LNCaP clone FGC (cell line): Measurements from ENCODE around the gene MBNL2.

Source experiments
- DNase-seq: peaks from one replicate; pipeline ENCODE4 v3.0.0-alpha.2; 2011; ENCODE audit warnings: low read depth
- H3K4me3 ChIP-seq: 2 replicates; pipeline ENCODE4 v1.5.1; 2011; ENCODE audit warnings: mild to moderate bottlenecking, low read depth, low read length, control low read depth
- TF ChIP-seq, protein P1 (sequence below): IDR thresholded peaks from 2 replicates; pipeline ENCODE4 v1.5.1; 2012; ENCODE audit warnings: mild to moderate bottlenecking; ENCODE audit not compliant: control insufficient read depth, insufficient read depth; ENCODE audit errors: extremely low read depth

Gene MBNL2

DNA sequence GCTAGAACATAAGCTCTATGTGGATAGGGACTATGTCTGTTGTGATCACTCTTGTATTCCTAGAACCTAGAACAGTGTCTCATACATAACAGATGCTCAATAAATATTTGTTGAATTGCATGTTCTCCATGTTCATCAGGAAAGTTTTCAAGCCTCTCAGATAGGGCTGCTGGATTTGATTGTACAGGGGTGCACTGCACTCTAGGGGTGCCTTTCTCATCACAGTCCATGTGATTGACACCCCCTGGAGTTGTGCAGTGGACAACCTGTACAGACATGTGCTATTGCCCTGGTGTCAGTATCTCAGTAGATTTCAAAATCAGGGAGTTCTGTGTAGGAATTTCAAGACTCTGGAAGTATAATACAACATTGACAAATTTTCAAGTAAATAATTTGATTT, 58.9 kb downstream of the MBNL2 start:
- no peak for DNase-seq
- TF ChIP-seq, protein P1, sequence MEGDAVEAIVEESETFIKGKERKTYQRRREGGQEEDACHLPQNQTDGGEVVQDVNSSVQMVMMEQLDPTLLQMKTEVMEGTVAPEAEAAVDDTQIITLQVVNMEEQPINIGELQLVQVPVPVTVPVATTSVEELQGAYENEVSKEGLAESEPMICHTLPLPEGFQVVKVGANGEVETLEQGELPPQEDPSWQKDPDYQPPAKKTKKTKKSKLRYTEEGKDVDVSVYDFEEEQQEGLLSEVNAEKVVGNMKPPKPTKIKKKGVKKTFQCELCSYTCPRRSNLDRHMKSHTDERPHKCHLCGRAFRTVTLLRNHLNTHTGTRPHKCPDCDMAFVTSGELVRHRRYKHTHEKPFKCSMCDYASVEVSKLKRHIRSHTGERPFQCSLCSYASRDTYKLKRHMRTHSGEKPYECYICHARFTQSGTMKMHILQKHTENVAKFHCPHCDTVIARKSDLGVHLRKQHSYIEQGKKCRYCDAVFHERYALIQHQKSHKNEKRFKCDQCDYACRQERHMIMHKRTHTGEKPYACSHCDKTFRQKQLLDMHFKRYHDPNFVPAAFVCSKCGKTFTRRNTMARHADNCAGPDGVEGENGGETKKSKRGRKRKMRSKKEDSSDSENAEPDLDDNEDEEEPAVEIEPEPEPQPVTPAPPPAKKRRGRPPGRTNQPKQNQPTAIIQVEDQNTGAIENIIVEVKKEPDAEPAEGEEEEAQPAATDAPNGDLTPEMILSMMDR, result no peak
- H3K4me3 ChIP-seq, result no peak overlapping the region

DNA sequence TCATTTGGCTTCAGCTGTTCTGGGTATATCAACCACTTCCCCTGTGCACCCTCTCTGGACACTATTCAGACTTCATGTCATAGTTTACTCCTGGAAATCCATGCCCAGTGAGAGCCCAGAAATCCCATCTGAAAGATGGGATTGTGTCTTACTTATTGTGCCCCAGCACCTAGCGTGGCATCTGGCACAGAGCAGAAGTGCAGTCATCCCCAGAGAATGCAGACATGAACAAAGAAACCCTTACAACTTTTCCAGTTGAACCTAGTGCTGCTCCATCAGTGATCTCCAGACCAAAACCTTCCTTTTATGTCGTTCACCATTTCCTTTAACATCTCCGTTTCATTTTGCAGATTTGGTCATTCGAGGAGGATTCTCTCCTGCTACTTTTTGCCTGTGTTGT, 60.6 kb downstream of the MBNL2 start:
- TF ChIP-seq, protein P1, result no peak
- DNase-seq, result no peak
- H3K4me3 ChIP-seq, result no peak overlapping the region

DNA sequence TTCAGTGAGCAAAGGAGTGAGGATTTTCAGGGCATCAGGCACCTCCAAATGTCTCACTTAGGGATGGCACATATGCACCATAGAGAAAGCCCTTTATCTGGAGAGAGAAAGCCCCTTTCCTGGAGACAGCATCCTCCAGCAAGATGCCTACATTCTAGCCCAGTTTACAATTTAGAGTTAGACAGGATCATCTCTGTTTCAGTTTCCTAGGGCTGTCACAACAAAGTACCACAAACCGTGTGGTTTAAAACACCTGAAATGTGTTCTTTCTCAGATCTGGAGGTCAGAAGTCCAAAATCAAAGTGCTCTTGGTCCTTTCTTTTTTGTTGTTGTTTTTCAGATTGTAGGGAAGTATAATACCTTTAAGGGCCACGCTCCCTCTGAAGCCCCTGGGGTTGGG, 61.8 kb downstream of the MBNL2 start:
- H3K4me3 ChIP-seq, result no peak overlapping the region
- TF ChIP-seq, protein P1, result no peak
- DNase-seq, result no peak

DNA sequence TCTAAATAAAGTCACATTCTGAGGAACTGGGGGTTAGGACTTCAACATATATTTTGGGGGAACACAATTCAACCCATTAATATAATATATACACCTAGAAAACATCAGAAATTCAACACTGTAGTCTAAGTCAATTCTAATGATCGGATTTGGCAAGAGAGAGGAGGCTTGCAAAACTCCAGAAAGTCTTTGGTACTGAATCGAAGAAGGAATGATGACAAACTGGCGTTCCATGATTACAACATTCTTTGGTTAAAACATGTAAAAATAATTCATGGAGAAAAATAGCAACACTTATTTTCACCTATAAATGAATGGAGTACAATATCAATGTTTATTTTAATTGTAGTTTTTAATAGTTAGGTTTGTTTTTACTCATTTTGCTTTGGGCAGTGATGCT, 62.4 kb downstream of the MBNL2 start:
- H3K4me3 ChIP-seq, result no peak overlapping the region
- no peak for DNase-seq
- TF ChIP-seq, protein P1, result no peak

DNA sequence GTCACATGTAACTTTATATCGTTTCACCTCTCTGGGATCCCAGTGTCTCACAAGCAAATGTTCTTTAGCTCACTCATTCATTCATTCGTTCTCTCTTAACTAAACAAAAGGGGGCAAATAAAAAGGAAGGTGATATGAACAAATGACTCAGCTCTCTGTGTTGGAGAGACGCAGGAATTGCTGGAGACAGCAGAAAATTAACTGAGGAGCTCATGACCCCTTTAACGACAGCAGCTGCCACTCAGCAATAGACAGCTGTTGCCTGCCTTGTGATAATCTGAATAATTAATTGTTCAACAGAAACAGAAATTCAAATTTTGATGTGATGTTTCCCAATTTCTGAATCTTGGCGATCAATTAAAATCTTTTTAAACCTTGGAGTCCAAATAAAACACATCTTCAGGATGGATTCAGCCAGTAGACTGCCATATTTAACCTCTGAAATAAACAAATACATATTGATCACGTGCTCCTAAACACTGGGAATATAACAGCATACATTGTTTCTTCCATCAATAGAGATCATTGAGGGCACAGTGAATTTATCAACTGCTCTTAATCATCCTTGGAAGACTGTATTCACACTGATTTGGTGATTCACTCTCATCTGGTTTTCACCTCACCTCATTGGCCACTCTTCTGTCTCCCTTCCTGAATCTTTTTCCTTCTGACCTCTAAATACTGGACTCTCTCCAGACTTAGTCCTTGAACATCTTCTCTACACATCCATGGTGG, 63.3 kb downstream of the MBNL2 start:
- H3K4me3 ChIP-seq, result no peak overlapping the region
- TF ChIP-seq, protein P1, result no peak
- DNase-seq, result no peak

DNA sequence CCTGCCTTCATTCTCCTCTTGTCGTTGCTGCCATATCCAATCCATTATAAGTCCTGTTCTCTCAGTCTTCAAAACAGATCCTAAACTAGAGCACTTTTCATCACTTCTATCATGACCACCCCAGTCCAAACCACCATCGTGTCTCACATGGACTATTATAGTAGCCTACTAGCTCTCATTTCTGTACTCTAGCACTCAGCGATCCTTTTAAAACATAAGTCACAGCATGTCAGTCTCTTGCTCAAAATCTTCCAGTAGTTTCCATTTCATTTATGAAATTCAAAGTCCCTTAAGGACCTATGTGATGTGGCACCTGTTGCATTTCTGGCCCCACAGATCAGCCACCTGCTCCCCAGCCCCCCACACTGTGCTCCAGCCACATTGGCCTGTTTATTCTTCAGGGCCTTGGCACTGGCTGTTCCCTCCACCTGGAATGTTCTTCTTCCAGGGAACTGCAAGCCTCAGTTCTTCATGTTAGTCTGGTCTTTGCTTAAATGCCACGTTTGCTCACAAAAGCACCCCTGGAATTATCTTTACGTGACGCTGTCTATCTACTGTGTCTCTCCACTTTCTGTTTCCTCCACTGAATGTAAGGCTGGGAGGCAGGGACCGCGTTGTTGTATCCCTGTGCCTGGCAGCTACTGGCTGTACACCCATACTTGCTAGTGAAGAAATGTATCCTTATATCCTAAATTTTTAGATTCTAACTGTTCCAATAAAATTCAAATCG, 64.3 kb downstream of the MBNL2 start:
- TF ChIP-seq, protein P1, result no peak
- no peak overlapping the region for H3K4me3 ChIP-seq
- no peak for DNase-seq
